ENCODE results near the gene FBXL7.

Gene FBXL7

GRCh38 chr5:15585841-15586591 is 86.0 kb downstream of the FBXL7 start:
- DNase-seq = no peak

- no peak for DNase-seq
Measured at GRCh38 chr5:15587916-15588315, 87.9 kb downstream of the FBXL7 start.

- no peak for DNase-seq
Measured at GRCh38 chr5:15592728-15593127, 92.7 kb downstream of the FBXL7 start.

GRCh38 chr5:15594977-15595568 is 95.1 kb downstream of the FBXL7 start:
- no peak for DNase-seq

- DNase-seq = no peak
Measured at GRCh38 chr5:15595929-15596328, 95.9 kb downstream of the FBXL7 start.

- no peak for DNase-seq
Measured at GRCh38 chr5:15596936-15597335, 97.0 kb downstream of the FBXL7 start.

- no peak for DNase-seq
Measured at GRCh38 chr5:15597804-15598203, 97.8 kb downstream of the FBXL7 start.

GRCh38 chr5:15598294-15598902 is 98.4 kb downstream of the FBXL7 start:
- DNase-seq = peak; percentile 6

GRCh38 chr5:15600035-15600434 is 100.1 kb downstream of the FBXL7 start:
- DNase-seq = no peak

GRCh38 chr5:15601274-15601673 is 101.3 kb downstream of the FBXL7 start:
- no peak for DNase-seq

- DNase-seq = no peak
Measured at GRCh38 chr5:15601853-15602252, 101.9 kb downstream of the FBXL7 start.

GRCh38 chr5:15604986-15605385 is 105.0 kb downstream of the FBXL7 start:
- no peak for DNase-seq

- no peak for DNase-seq
Measured at GRCh38 chr5:15606197-15606596, 106.2 kb downstream of the FBXL7 start.

GRCh38 chr5:15607076-15607475 is 107.1 kb downstream of the FBXL7 start:
- no peak for DNase-seq

- no peak for DNase-seq
Measured at GRCh38 chr5:15609076-15609725, 109.2 kb downstream of the FBXL7 start.

GRCh38 chr5:15610216-15610615 is 110.2 kb downstream of the FBXL7 start:
- DNase-seq = no peak

- no peak for DNase-seq
Measured at GRCh38 chr5:15611008-15611407, 111.0 kb downstream of the FBXL7 start.

GRCh38 chr5:15612915-15613635 is 113.1 kb downstream of the FBXL7 start:
- DNase-seq = no peak

- no peak for DNase-seq
Measured at GRCh38 chr5:15614679-15615078, 114.7 kb downstream of the FBXL7 start.

GRCh38 chr5:15615859-15616258 is 115.9 kb downstream of the FBXL7 start:
- DNase-seq = no peak

- DNase-seq = no peak
Measured at GRCh38 chr5:15618938-15619337, 119.0 kb downstream of the FBXL7 start.

GRCh38 chr5:15620501-15620900 is 120.5 kb downstream of the FBXL7 start:
- no peak for DNase-seq

- no peak for DNase-seq
Measured at GRCh38 chr5:15621094-15621493, 121.1 kb downstream of the FBXL7 start.

All from hematopoietic multipotent progenitor cell treated with erythropoietin and hydrocortisone succinate and interleukin-3 and kit ligand, for 8 days (in vitro differentiated cells).